Prostate gland (tissue), 2 donors: Measurements from ENCODE around the gene MAD1L1.

ENCODE experiments used
- CTCF ChIP-seq, 4 experiments: fragments of 200-600 bp in 2 of 4; fragments of 450-650 bp in 2 of 4; sonication (generic) in 2 of 4; IDR thresholded peaks; 1 replicate in 3 of 4; 2 replicates in 1 of 4; pipeline ENCODE4 v1.5.1; 2016 to 2019; ENCODE audit warnings: antibody characterized with exemption in 4 of 4, mild to moderate bottlenecking in 2 of 4, moderate library complexity in 2 of 4
- POLR2A ChIP-seq: fragments of 450-650 bp; IDR thresholded peaks from one replicate; pipeline ENCODE4 v1.6.1; 2016; ENCODE audit warnings: antibody characterized with exemption, mild to moderate bottlenecking
- POLR2AphosphoS5 ChIP-seq: sonication (generic); formaldehyde crosslinking; IDR thresholded peaks from one replicate; pipeline ENCODE4 v1.6.1; 2017; ENCODE audit warnings: antibody characterized with exemption

DNA sequence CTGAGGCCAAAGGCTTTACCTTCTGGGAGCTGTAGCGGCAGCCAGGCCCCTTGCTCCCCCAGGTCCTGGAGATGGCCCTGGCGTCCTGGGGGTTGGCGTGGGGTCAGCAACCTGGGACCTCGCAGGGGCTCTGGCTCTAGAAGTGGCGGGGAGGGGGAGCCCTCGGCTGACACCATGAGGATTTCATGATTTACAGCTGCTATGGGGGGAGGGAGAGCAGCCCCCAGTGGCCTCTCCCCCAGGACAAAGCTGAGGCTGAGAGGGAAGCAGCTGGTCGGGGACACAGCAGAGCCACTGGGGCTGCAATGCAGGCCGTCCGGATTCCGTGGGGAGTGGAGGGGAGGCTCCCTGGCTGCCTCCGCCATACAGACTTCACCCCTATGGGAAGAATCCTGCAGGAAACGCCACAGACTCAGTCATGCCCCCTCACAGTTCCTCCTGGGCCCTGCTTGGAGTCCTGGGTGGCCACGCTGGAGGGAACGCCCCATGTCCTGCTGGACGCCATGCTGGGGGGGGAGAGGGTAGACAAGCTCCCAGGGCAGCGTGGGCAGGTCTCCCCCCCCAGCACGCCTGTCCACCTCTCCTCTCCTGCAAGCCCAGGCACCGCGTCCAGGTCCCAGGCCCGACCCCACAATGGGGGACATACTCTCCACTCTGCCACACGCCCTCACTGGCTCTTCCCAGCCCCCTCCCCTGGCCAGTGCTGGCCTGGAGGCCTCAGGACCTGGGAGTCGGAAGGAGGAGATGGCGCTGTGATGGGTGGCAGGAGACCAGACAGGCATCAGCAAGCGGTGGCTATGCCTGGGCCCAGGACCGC is 319.1 kb downstream of the MAD1L1 start:
- no peak for TF ChIP-seq POLR2AphosphoS5
- no peak for TF ChIP-seq CTCF (IDR thresholded peaks at IDR 0.05)
- no peak for TF ChIP-seq POLR2A
